Fibroblast of lung (primary cell): Measurements from ENCODE around the gene HBS1L. TPM values are rescaled to one million over a fixed set of nuclear protein-coding genes. Genes with fewer than 3 reads are reported as not detected.
A peak's percentile ranks its signal among the peaks of the same experiment; 100 is the strongest.

ENCODE experiments used
- DNase-seq, 2 donors: peaks; one replicate each; pipeline versions ENCODE4 v3.0.0 to v3.0.0-alpha.2; 2010; ENCODE audit warnings: low read depth in 2 of 2
- H2AFZ ChIP-seq: 2 replicates; pipeline ENCODE4 v1.5.1; 2012; ENCODE audit warnings: low read length, control low read depth, inconsistent platforms
- H3K27ac ChIP-seq: 2 replicates; pipeline ENCODE4 v1.5.1; 2011; ENCODE audit warnings: low read length, control low read depth; ENCODE audit not compliant: insufficient read depth
- H3K27me3 ChIP-seq: 2 replicates; pipeline ENCODE4 v1.5.1; 2011; ENCODE audit warnings: mild to moderate bottlenecking, low read length; ENCODE audit not compliant: control insufficient read depth, insufficient read depth
- H3K36me3 ChIP-seq: 2 replicates; pipeline ENCODE4 v1.5.1; 2011; ENCODE audit warnings: low read length; ENCODE audit not compliant: control insufficient read depth, insufficient read depth
- H3K4me1 ChIP-seq: 2 replicates; pipeline ENCODE4 v1.5.1; 2011; ENCODE audit warnings: low read length; ENCODE audit not compliant: control insufficient read depth, insufficient read depth; ENCODE audit errors: extremely low read depth
- H3K4me2 ChIP-seq: 2 replicates; pipeline ENCODE4 v1.5.1; 2011; ENCODE audit warnings: low read length, control low read depth; ENCODE audit not compliant: insufficient read depth; ENCODE audit errors: extremely low read depth
- H3K4me3 ChIP-seq, 4 experiments: fragments of 200-600 bp in 1 of 4; sonication (generic) in 1 of 4; replicated peaks in 1 of 4; 2 replicates each; pipeline ENCODE4 v1.5.1; 2011 to 2016; ENCODE audit warnings: low read length in 4 of 4, low read depth in 3 of 4, mild to moderate bottlenecking in 3 of 4, control low read depth in 2 of 4, inconsistent platforms in 1 of 4, mixed read lengths in 1 of 4; ENCODE audit not compliant: insufficient read depth in 1 of 4; ENCODE audit errors: control extremely low read depth in 1 of 4
- H3K79me2 ChIP-seq: 2 replicates; pipeline ENCODE4 v1.5.1; 2012; ENCODE audit warnings: mild to moderate bottlenecking, low read length, inconsistent platforms; ENCODE audit not compliant: control insufficient read depth, insufficient read depth
- H3K9ac ChIP-seq: 2 replicates; pipeline ENCODE4 v1.5.1; 2011; ENCODE audit warnings: mild to moderate bottlenecking, low read length, control low read depth; ENCODE audit not compliant: insufficient read depth
- H3K9me3 ChIP-seq: 2 replicates; pipeline ENCODE4 v1.5.1; 2012; ENCODE audit warnings: low read depth, low read length; ENCODE audit not compliant: control insufficient read depth, insufficient read depth
- H4K20me1 ChIP-seq: 2 replicates; pipeline ENCODE4 v1.5.1; 2011; ENCODE audit warnings: low read length; ENCODE audit not compliant: control insufficient read depth, insufficient read depth; ENCODE audit errors: extremely low read depth
- EZH2 ChIP-seq: IDR thresholded peaks from 2 replicates; pipeline ENCODE4 v1.5.1; 2012; ENCODE audit warnings: low read length, control low read depth, mild to moderate bottlenecking; ENCODE audit errors: missing control alignments
- polyA plus RNA-seq, 2 donors: library from polyadenylated mRNA; depleted of rRNA in 1 of 2; stranded (reverse) in 1 of 2; unstranded in 1 of 2; fragments of >200 nt; gene quantifications; 2 replicates each; pipeline ENCODE4 v1.2.1, GENCODE V29; 2011 to 2012; ENCODE audit warnings: missing spikeins in 1 of 2
- total RNA-seq: library from RNA; depleted of rRNA; stranded (reverse); fragments of >200 nt; gene quantifications from 2 replicates; pipeline ENCODE4 v1.2.1, GENCODE V29; 2014
- TF ChIP-seq, protein P1 (sequence below), 2 donors: IDR thresholded peaks in 1 of 2; conservative IDR thresholded peaks in 1 of 2; 1 replicate in 1 of 2; 2 replicates in 1 of 2; pipeline ENCODE4 v1.5.1; 2011 to 2012; ENCODE audit warnings: low read length in 2 of 2, control low read depth in 1 of 2, inconsistent platforms in 1 of 2, low read depth in 1 of 2, mild to moderate bottlenecking in 1 of 2

HBS1L gene
- total and polyA plus RNA-seq, 2 donors (not counting 1 experiment from before 2014, with no cell fraction given) = 106 to 118 TPM

DNA sequence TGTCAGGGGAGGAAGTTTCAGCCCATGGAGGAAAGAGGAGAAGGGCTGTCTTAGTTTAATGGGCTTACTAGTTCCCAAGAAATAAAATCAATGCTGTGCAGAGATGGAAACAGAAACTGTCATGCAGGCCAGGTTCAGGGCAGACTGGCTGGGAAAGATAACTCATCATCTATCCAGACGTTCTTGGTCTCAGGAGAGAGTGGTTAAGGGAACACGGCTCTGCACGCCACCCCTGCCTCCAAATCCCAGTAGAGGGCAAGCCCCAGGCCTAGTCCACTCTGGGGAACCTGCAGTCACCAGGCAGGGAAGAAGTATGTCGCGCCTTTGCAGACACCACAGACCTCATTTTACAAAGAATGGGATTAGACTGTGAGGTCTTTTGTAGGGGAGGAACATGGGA is 117.2 kb downstream of the HBS1L start:
- TF ChIP-seq EZH2 = no peak
- TF ChIP-seq, protein P1, sequence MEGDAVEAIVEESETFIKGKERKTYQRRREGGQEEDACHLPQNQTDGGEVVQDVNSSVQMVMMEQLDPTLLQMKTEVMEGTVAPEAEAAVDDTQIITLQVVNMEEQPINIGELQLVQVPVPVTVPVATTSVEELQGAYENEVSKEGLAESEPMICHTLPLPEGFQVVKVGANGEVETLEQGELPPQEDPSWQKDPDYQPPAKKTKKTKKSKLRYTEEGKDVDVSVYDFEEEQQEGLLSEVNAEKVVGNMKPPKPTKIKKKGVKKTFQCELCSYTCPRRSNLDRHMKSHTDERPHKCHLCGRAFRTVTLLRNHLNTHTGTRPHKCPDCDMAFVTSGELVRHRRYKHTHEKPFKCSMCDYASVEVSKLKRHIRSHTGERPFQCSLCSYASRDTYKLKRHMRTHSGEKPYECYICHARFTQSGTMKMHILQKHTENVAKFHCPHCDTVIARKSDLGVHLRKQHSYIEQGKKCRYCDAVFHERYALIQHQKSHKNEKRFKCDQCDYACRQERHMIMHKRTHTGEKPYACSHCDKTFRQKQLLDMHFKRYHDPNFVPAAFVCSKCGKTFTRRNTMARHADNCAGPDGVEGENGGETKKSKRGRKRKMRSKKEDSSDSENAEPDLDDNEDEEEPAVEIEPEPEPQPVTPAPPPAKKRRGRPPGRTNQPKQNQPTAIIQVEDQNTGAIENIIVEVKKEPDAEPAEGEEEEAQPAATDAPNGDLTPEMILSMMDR (conservative IDR thresholded peaks at IDR 0.05 in 1 of 2, IDR thresholded peaks at IDR 0.05 in 1 of 2; ENCODE audit: low read depth in 1 of 2, low read length in 2 of 2) = no peak
- Histone ChIP-seq H3K9ac (no peak overlapping the region), H3K27ac (peak overlapping the region; percentile 26), H3K27me3 (no peaks in the 10 kb centered on the region), H3K9me3 (no peaks in the 10 kb centered on the region), H3K4me3 (no peak overlapping the region), H4K20me1 (no peaks in the 10 kb centered on the region), H3K4me1 (peaks cover 9% of the 10 kb centered on the region), H3K36me3 (no peaks in the 10 kb centered on the region), H3K79me2 (no peaks in the 10 kb centered on the region), H2AFZ (no peak overlapping the region), H3K4me2 (peak overlapping the region; percentile 48)
- DNase-seq = peak in 1 of 2 donors; percentile 53

DNA sequence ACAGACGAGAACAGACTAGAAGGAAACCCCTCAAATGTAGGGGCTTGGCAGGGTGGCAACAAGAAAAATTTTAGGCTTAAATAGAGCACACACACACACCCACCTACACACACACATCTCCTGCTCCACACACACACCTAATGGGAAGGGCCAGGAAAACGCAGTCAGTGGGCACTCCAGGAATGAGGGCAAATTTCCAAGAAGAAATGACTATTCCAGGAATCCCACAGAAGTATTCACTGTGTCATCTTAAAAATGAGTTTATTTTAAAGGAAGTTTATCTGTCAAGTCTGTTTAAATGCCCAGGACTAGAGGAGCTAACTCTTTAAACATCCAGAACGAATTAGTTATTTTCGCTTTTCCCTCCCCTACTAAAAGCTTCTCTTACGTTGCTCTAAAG is 117.7 kb downstream of the HBS1L start:
- Histone ChIP-seq H3K79me2 (no peaks in the 10 kb centered on the region), H3K27ac (peak overlapping the region; percentile 29), H3K9me3 (no peaks in the 10 kb centered on the region), H3K4me1 (peaks cover 9% of the 10 kb centered on the region), H3K27me3 (no peaks in the 10 kb centered on the region), H3K4me3 (no peak overlapping the region), H3K9ac (no peak overlapping the region), H3K36me3 (no peaks in the 10 kb centered on the region), H2AFZ (no peak overlapping the region), H4K20me1 (no peaks in the 10 kb centered on the region), H3K4me2 (peak overlapping the region; percentile 48)
- DNase-seq = peak; percentile 22 to 94
- no peak for TF ChIP-seq EZH2
- TF ChIP-seq, protein P1 (conservative IDR thresholded peaks at IDR 0.05 in 1 of 2, IDR thresholded peaks at IDR 0.05 in 1 of 2; ENCODE audit: low read depth in 1 of 2, low read length in 2 of 2) = no peak

GRCh38 chr6:134936476-134936875 is 118.1 kb downstream of the HBS1L start:
- H3K79me2 ChIP-seq = no peaks in the 10 kb centered on the region
- no peaks in the 10 kb centered on the region for H3K27me3 ChIP-seq
- H2AFZ ChIP-seq = no peak overlapping the region
- no peaks in the 10 kb centered on the region for H3K9me3 ChIP-seq
- no peak overlapping the region for H3K4me2 ChIP-seq
- peak in 1 of 2 donors; percentile 57 for DNase-seq
- H3K4me3 ChIP-seq = no peak overlapping the region
- TF ChIP-seq EZH2 = no peak
- TF ChIP-seq, protein P1 (conservative IDR thresholded peaks at IDR 0.05 in 1 of 2, IDR thresholded peaks at IDR 0.05 in 1 of 2; ENCODE audit: low read depth in 1 of 2, low read length in 2 of 2) = no peak
- H3K27ac ChIP-seq = peak overlapping the region; percentile 29
- H3K9ac ChIP-seq = no peak overlapping the region
- H3K4me1 ChIP-seq = peaks cover 9% of the 10 kb centered on the region
- no peaks in the 10 kb centered on the region for H4K20me1 ChIP-seq
- H3K36me3 ChIP-seq = no peaks in the 10 kb centered on the region
